HEK293 (cell line): ENCODE data around the gene GIMAP5.

Experiments used
- CTCF ChIA-PET: fragments of 350-600 bp; formaldehyde crosslinking; extraction: SDS; loops from one replicate; lab custom pipeline; 2021; ENCODE audit warnings: antibody characterized with exemption; lab: Yijun Ruan, JAX
- POLR2A ChIA-PET: fragments of 300-600 bp; formaldehyde crosslinking; extraction: SDS; loops from one replicate; lab custom pipeline; 2020; ENCODE audit warnings: antibody characterized with exemption, inconsistent platforms; lab: Yijun Ruan, JAX
- H3K27ac ChIP-seq: fragments of 200-500 bp; sonication (Bioruptor generic); 2 replicates; pipeline ENCODE4 v1.5.1; 2014; ENCODE audit warnings: low read depth, low read length, control low read depth, inconsistent platforms; ENCODE audit errors: extremely low read depth
- H3K36me3 ChIP-seq, 2 experiments: fragments of 200-500 bp in 1 of 2; sonication (Bioruptor generic) in 1 of 2; 1 replicate in 1 of 2; 2 replicates in 1 of 2; pipeline ENCODE4 v1.5.1; 2014 to 2017; ENCODE audit warnings: inconsistent platforms in 2 of 2, low read length in 2 of 2; ENCODE audit not compliant: control insufficient read depth in 2 of 2, insufficient read depth in 1 of 2
- H3K4me1 ChIP-seq: fragments of 200-500 bp; sonication (Bioruptor generic); 2 replicates; pipeline ENCODE4 v1.5.1; 2014; ENCODE audit warnings: mild to moderate bottlenecking, low read length, inconsistent platforms; ENCODE audit not compliant: control insufficient read depth, insufficient read depth
- H3K4me3 ChIP-seq: 2 replicates; pipeline ENCODE4 v1.5.1; 2011; ENCODE audit warnings: low read depth, mild to moderate bottlenecking, control low read depth, low read length, moderate library complexity
- H3K9me3 ChIP-seq: fragments of 200-500 bp; sonication (Bioruptor generic); 2 replicates; pipeline ENCODE4 v1.5.1; 2014; ENCODE audit warnings: low read depth, low read length, inconsistent platforms; ENCODE audit not compliant: control insufficient read depth, insufficient read depth
- CTCF ChIP-seq: fragments of 450-650 bp; formaldehyde crosslinking; IDR thresholded peaks from 2 replicates; pipeline ENCODE4 v1.5.1; 2016; ENCODE audit warnings: missing biosample characterization, missing genetic modification characterization
- OVOL3 ChIP-seq: fragments of 450-650 bp; formaldehyde crosslinking; IDR thresholded peaks from 2 replicates; pipeline ENCODE4 v1.5.1; 2016; ENCODE audit warnings: missing biosample characterization, missing genetic modification characterization
- PRDM4 ChIP-seq: fragments of 450-650 bp; formaldehyde crosslinking; IDR thresholded peaks from 2 replicates; pipeline ENCODE4 v1.5.1; 2017; ENCODE audit warnings: missing biosample characterization, missing genetic modification characterization
- SP2 ChIP-seq: fragments of 450-650 bp; formaldehyde crosslinking; IDR thresholded peaks from 2 replicates; pipeline ENCODE4 v1.5.1; 2016; ENCODE audit warnings: missing biosample characterization, missing genetic modification characterization
- TSHZ1 ChIP-seq: fragments of 450-650 bp; formaldehyde crosslinking; IDR thresholded peaks from 2 replicates; pipeline ENCODE4 v1.5.1; 2016; ENCODE audit warnings: missing biosample characterization, missing genetic modification characterization, borderline replicate concordance
- ZBTB17 ChIP-seq: fragments of 450-650 bp; formaldehyde crosslinking; IDR thresholded peaks from 2 replicates; pipeline ENCODE4 v1.5.1; 2016; ENCODE audit warnings: missing biosample characterization, missing genetic modification characterization
- ZBTB21 ChIP-seq: fragments of 450-650 bp; formaldehyde crosslinking; IDR thresholded peaks from 2 replicates; pipeline ENCODE4 v1.5.1; 2017; ENCODE audit warnings: missing biosample characterization, missing genetic modification characterization
- ZNF133 ChIP-seq: fragments of 450-650 bp; formaldehyde crosslinking; IDR thresholded peaks from 2 replicates; pipeline ENCODE4 v1.5.1; 2016; ENCODE audit warnings: missing biosample characterization, missing genetic modification characterization
- ZNF18 ChIP-seq: fragments of 450-650 bp; formaldehyde crosslinking; IDR thresholded peaks from 2 replicates; pipeline ENCODE4 v1.5.1; 2016; ENCODE audit warnings: missing biosample characterization, missing genetic modification characterization
- ZNF214 ChIP-seq: fragments of 450-650 bp; formaldehyde crosslinking; IDR thresholded peaks from 2 replicates; pipeline ENCODE4 v1.5.1; 2017; ENCODE audit warnings: missing biosample characterization, mild to moderate bottlenecking, missing genetic modification characterization, borderline replicate concordance
- ZNF404 ChIP-seq: fragments of 450-650 bp; formaldehyde crosslinking; IDR thresholded peaks from 2 replicates; pipeline ENCODE4 v1.5.1; 2017; ENCODE audit warnings: missing biosample characterization, missing genetic modification characterization
- ZNF433 ChIP-seq: fragments of 450-650 bp; formaldehyde crosslinking; IDR thresholded peaks from 2 replicates; pipeline ENCODE4 v1.5.1; 2016; ENCODE audit warnings: missing biosample characterization, missing genetic modification characterization, low read depth
- ZNF513 ChIP-seq: fragments of 450-650 bp; IDR thresholded peaks from 2 replicates; pipeline ENCODE4 v1.5.1; 2018; ENCODE audit warnings: missing biosample characterization, missing genetic modification characterization
- ZNF660 ChIP-seq: fragments of 450-650 bp; IDR thresholded peaks from 2 replicates; pipeline ENCODE4 v1.5.1; 2018; ENCODE audit warnings: missing biosample characterization, mild to moderate bottlenecking, missing genetic modification characterization
- ZNF664 ChIP-seq: fragments of 450-650 bp; formaldehyde crosslinking; IDR thresholded peaks from 2 replicates; pipeline ENCODE4 v1.5.1; 2016; ENCODE audit warnings: missing biosample characterization, missing genetic modification characterization
- ZNF776 ChIP-seq: fragments of 450-650 bp; formaldehyde crosslinking; IDR thresholded peaks from 2 replicates; pipeline ENCODE4 v1.5.0; 2017; ENCODE audit warnings: missing biosample characterization, missing genetic modification characterization, borderline replicate concordance
- ZNF792 ChIP-seq: fragments of 450-650 bp; formaldehyde crosslinking; IDR thresholded peaks from 2 replicates; pipeline ENCODE4 v1.5.1; 2016; ENCODE audit warnings: missing biosample characterization, missing genetic modification characterization

GIMAP5 gene

GRCh38 chr7:150740053-150740452 is 2.8 kb downstream of the GIMAP5 start:
- no peak for TF ChIP-seq ZNF660 (tag by site-specific recombination)
- TF ChIP-seq CTCF (tag by site-specific recombination) = no peak
- TF ChIP-seq ZNF664 (tag by site-specific recombination) = no peak
- no peak for TF ChIP-seq SP2
- no peak for TF ChIP-seq ZNF776 (tag by site-specific recombination)
- no peak for TF ChIP-seq ZNF214 (tag by site-specific recombination)
- TF ChIP-seq ZNF792 (tag by site-specific recombination) = no peak

GRCh38 chr7:150742286-150742968 is 5.2 kb downstream of the GIMAP5 start:
- no peaks in the 10 kb centered on the region for H3K9me3 ChIP-seq
- CTCF ChIA-PET = interaction anchor here (0.8 kb wide), 1 partner anchor 15 kb away, joined by 5 read pairs; no protein-coding TSS in a partner anchor
- H3K4me1 ChIP-seq = no peaks in the 10 kb centered on the region
- POLR2A ChIA-PET = no interaction called here
- no peak overlapping the region for H3K27ac ChIP-seq
- TF ChIP-seq ZNF133 (no peak), ZBTB21 (tag by site-specific recombination) (no peak), ZNF18 (tag by site-specific recombination) (no peak), ZNF433 (tag by site-specific recombination) (no peak), ZNF513 (tag by site-specific recombination) (no peak), OVOL3 (tag by site-specific recombination) (no peak), ZNF404 (no peak), ZBTB17 (tag by site-specific recombination) (no peak), TSHZ1 (tag by site-specific recombination) (no peak), PRDM4 (tag by site-specific recombination) (no peak)
- H3K36me3 ChIP-seq = no peaks in the 10 kb centered on the region
- H3K4me3 ChIP-seq = no peak overlapping the region

More at GRCh38 chr7:150740053-150740452, 2.8 kb downstream of the GIMAP5 start:
- Histone ChIP-seq H3K9me3 (no peaks in the 10 kb centered on the region), H3K27ac (no peak overlapping the region), H3K36me3 (no peaks in the 10 kb centered on the region), H3K4me1 (no peaks in the 10 kb centered on the region), H3K4me3 (no peak overlapping the region)
- POLR2A ChIA-PET = no interaction called here
- CTCF ChIA-PET = interaction anchor here (1.4 kb wide), 1 partner anchor 223 kb away, joined by 3 read pairs; no protein-coding TSS in a partner anchor
